NCI-H2196 treated with DMSO at 0.1 percent for 48 hours (cell line): Measurements from ENCODE around the gene F10.

Experiments used
- DNase-seq: peaks from one replicate; lab custom pipeline; 2025; ENCODE audit not compliant: unreplicated experiment; lab: John Stamatoyannopoulos, UW

F10 gene

DNA sequence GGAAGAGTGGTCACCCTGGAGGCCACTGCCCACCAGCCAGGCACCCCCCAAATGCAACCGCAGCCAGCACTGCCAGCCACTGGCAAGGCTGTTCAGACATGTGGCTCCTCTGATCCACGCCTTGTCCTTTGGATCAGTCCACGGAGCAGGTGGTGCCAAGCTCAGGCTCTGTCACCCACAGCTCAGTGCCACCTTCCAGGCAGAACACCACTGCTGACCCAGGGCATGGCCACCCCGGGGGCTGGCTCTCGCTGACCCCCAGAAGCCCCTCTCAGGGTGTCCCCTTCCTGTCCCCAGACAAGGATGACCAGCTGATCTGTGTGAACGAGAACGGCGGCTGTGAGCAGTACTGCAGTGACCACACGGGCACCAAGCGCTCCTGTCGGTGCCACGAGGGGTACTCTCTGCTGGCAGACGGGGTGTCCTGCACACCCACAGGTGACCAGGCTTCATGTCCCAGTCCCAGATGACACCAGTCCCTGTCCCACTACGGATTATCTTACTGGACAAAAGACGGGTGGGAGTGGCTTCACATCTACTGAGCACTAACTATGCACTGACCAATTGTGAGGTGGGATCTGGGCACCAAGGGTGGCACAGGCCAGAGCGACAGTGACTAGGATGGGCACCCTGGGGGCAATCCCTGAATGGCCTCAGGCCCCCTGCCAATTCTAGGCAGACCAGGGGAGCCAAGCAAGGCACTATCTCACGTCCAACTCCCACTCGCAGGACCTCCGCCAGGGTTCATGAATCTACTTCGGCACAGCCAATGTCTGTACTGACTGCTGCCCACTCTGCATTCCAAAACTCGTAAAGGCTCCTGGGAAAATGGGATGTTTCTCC, 7.0 kb upstream of the F10 start:
- no peak for DNase-seq

DNA sequence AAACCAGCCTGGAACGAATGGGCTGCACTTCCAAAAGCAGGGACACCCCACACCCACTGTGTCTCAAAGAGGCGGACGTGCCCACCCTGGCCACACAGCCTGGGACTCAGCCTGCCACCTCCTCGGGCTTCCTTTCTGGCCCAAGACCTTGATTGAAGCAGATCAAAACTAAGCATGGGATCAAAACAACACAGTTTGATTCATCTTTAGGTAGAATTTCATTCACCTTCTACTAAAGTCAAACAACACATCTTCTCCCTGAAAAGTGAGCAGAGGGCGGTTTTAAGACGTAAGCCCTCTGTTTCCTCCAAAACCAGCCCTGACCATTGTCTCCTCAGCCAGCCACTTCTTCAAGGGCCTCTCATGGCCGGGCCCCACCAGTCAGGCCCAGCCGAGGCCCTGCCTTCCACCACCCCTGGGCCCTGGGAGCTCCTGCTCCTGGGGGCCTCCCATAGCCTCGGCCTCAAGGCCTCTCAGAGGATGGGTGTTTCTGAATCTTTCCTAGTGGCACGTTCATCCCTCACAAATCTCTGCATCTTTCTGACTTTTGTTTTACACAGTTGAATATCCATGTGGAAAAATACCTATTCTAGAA, 6.3 kb upstream of the F10 start:
- DNase-seq: no peak

- no peak for DNase-seq
Observed at GRCh38 chr13:113116871-113117271, 5.7 kb upstream of the F10 start.

DNA sequence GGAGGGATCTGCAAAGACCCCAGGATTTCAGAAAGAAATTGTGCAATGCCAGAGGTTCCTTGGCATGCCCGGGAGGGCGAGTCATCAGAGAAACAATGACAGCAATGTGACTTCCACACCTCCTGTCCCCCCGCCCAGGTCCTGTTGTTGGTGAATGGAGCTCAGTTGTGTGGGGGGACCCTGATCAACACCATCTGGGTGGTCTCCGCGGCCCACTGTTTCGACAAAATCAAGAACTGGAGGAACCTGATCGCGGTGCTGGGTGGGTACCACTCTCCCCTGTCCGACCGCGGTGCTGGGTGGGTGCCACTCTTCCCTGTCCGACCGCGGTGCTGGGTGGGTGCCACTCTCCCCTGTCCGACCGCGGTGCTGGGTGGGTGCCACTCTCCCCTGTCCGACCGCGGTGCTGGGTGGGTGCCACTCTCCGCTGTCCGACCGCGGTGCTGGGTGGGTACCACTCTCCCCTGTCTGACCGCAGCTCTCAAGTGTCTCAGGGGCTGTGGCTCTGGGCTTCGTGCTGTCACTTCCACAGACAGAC, 5.2 kb upstream of the F10 start:
- DNase-seq: no peak

- no peak for DNase-seq
Observed at GRCh38 chr13:113117911-113118260, 4.7 kb upstream of the F10 start.

DNA sequence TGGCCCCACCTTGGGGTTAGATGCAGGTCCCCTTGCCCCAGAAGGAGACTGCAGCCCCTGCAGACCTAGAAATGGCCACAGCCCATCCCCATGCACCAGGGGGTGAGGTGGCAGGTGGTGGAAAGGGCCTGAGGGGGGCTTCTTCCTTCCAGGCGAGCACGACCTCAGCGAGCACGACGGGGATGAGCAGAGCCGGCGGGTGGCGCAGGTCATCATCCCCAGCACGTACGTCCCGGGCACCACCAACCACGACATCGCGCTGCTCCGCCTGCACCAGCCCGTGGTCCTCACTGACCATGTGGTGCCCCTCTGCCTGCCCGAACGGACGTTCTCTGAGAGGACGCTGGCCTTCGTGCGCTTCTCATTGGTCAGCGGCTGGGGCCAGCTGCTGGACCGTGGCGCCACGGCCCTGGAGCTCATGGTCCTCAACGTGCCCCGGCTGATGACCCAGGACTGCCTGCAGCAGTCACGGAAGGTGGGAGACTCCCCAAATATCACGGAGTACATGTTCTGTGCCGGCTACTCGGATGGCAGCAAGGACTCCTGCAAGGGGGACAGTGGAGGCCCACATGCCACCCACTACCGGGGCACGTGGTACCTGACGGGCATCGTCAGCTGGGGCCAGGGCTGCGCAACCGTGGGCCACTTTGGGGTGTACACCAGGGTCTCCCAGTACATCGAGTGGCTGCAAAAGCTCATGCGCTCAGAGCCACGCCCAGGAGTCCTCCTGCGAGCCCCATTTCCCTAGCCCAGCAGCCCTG, 4.2 kb upstream of the F10 start:
- no peak for DNase-seq

- DNase-seq: no peak
Observed at GRCh38 chr13:113119166-113119821, 3.3 kb upstream of the F10 start.

DNA sequence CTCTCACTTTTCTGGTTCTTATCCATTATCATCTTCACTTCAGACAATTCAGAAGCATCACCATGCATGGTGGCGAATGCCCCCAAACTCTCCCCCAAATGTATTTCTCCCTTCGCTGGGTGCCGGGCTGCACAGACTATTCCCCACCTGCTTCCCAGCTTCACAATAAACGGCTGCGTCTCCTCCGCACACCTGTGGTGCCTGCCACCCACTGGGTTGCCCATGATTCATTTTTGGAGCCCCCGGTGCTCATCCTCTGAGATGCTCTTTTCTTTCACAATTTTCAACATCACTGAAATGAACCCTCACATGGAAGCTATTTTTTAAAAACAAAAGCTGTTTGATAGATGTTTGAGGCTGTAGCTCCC, 2.8 kb upstream of the F10 start:
- no peak for DNase-seq

- DNase-seq: no peak
Observed at GRCh38 chr13:113120300-113121182, 2.1 kb upstream of the F10 start.

DNA sequence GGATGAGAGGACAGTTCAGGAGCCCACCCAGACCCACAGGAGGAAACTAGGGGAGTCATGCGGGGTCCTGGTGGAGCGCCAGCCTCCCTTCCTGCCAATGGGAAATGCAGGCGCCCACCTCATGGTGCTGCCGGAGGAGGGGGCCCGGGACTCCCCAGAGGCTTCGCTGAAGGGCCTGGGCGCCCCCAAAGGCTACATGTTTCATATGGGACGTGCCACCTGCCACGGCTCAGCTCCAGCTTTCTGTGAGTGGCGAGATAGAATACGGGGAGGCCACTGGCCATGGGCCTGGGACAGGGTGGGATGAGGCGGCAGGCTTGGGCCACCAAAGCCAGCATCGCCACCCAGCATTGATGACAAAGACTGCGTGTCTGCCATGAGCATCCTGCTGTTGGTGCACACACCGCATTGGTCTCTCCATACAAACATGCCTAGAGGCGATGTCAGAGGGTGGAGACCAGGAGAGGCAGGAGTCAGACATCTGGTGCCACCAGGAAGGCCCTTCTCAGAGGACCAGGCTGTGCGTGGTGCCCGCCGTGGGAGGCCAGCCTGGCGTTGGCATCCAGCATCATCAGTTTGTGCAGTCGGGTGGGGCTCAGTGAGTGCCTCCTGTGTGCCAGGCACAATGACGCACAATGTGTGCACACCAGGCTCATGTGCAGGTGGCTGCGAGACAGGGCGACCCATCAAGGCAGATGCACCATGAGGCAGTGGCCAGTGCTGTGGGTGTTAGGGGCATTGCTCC, 1.2 kb upstream of the F10 start:
- no peak for DNase-seq

GRCh38 chr13:113121928-113122471, 599 bp upstream of the F10 start:
- no peak for DNase-seq

DNA sequence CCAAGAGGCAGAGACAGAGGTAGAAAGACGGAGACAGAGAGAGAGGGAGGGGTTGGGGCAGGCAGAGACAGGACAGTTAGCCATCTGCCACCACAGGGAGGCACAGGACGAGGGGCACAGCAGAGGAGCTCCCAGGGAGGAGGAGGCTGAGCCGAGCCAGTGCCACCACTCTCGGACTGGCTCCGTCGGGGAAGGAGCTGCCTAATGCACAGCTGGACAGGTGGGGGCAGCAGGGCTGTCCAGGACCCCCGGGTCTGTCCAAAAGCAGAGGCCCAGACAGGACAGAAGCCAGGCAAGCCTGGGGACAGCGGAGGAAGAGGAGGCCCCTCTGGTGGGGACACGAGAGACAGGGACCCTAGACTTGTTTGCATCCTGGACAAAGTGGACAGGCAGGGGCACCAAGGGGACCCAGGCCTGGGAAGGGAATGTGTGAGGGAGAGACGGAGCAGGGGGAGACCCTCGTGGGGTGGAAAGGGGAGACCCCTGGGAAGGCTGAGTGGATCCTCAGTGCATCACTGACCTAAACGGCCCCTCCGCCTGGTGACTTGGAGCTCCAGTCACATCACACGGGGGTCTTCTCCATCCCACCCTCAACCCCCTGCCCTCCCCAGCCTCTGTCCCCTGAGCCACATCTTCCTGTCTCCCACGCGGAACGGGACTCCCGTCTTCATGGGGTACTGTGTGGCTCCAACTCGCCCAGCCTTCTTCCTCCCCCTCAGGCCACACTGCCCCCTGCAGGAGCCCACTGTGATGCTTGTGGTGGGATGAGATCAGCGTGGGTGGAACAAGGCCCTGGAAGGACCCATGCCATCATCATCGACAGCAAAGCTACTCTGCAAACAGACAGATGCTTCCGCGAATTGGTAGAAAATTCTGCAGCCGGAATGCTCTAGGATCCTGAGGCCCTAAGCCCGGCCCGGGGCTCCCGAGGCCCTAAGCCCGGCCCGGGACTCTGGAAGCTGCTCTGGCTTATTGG, 915 bp downstream of the F10 start:
- no peak for DNase-seq

- DNase-seq: no peak
Observed at GRCh38 chr13:113124211-113124970, 1.8 kb downstream of the F10 start.

GRCh38 chr13:113125506-113126264, 3.1 kb downstream of the F10 start:
- no peak for DNase-seq

- DNase-seq: no peak
Observed at GRCh38 chr13:113126265-113127150, 3.9 kb downstream of the F10 start.

GRCh38 chr13:113129480-113129879, 6.9 kb downstream of the F10 start:
- no peak for DNase-seq
